Measurements from ENCODE around the gene PITPNC1.

PITPNC1 gene

DNA sequence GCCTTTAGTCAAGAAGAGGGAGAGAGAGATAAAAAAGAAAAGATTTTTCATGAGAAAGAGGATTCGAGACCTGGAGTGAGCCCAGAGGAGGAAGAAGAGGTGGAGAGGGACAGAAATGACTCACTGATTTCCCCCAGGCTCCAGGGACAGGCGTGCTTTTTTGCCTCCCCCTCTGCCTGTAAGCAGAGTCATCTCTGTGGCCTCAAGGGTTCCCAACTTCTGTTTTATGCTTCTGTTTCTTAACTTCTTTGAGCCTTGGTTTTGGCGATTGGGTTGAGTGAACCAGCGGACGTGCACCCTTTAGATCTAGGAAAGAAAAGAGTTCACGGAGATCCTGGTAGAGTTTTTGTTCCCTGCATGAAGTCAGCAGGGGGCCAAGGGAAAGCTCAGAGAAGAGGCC lies 192.8 kb downstream of the PITPNC1 start:
- TF ChIP-seq CTCF (IDR thresholded peaks at IDR 0.05), result no peak

DNA sequence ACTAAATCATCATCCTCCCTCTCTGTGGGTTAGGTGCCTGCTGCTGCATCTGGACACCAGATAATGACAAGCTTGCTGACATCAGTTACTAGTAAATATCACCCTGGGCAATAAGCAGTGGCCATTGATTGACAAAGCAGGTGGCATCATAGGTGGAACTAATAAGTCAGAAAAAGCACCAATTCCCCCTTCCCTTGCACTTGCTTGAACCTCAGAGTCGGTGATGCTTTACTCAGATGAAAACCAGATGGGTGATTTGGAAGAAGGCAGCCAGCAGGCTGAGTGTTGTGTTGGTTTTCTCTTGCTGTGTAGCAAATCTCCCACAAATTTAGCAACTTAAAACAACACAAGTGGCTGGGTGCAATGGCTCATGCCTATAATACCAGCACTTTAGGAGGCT lies 193.7 kb downstream of the PITPNC1 start:
- no peak for TF ChIP-seq CTCF (IDR thresholded peaks at IDR 0.05)

- no peak for TF ChIP-seq CTCF (IDR thresholded peaks at IDR 0.05)
Measured at GRCh38 chr17:67571478-67571877, 194.4 kb downstream of the PITPNC1 start.

- no peak for TF ChIP-seq CTCF (IDR thresholded peaks at IDR 0.05)
Measured at GRCh38 chr17:67573987-67574657, 197.0 kb downstream of the PITPNC1 start.

DNA sequence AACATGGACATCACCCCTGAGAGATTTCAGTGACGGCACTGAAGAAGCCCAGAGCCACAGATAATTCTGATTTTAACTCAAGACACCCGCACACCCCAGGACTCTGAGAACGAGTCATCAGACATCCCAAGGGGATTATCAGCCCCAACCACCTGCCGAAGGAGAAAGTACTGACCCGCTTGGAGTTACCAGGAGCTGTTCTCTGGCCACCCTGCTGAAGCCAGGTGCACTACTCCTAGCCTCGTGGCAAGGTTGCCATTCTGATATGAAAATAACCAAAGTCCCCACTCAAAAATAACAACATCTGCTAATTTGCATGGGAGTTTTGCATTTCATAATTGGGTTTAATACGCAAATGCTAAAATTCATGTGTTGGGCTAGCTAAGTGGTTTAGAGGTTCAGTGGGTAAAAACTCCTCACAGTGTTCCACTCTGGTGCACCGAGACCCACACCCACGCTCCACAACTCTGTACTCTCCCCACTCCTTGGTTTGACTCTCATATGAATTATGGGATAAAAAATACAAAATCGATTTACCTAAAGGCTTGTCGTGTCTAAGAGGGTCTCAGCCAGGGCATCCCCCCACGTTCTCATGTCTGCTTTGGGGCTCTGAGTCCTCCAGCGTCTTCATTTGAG lies 197.7 kb downstream of the PITPNC1 start:
- TF ChIP-seq CTCF (IDR thresholded peaks at IDR 0.05), result no peak

GRCh38 chr17:67575325-67575724 lies 198.2 kb downstream of the PITPNC1 start:
- no peak for TF ChIP-seq CTCF (IDR thresholded peaks at IDR 0.05)

- TF ChIP-seq CTCF (IDR thresholded peaks at IDR 0.05), result no peak
Measured at GRCh38 chr17:67576471-67577115, 199.5 kb downstream of the PITPNC1 start.
